CD4-positive, CD25-positive, alpha-beta regulatory T cell (primary cell): ENCODE results near the gene RAB20. TPM values are rescaled to one million over a fixed set of nuclear protein-coding genes. Genes with fewer than 3 reads are reported as not detected.
"Not testable (repeated sequence)": the region's sequence is repeated elsewhere in the genome, so short reads cannot be mapped to it uniquely, and the experiment has no call there.

Experiments
- ATAC-seq, 2 donors: fragments of 150-1000 bp; cut with Tn5 transposase; one replicate each; pipeline ENCODE4 v1.10.0; 2021; ENCODE audit warnings: low read depth in 2 of 2, moderate number of reproducible peaks in 2 of 2, moderate library complexity in 1 of 2
- DNase-seq, 3 donors: peaks; one replicate each; pipeline versions ENCODE4 v3.0.0 to v3.0.0-alpha.2; 2012 to 2022; ENCODE audit warnings: mixed read lengths in 1 of 3
- H3K27ac ChIP-seq: one replicate; pipeline ENCODE4 v1.7.0; 2013; ENCODE audit warnings: mild to moderate bottlenecking, low read length; ENCODE audit not compliant: insufficient read depth, poor library complexity, severe bottlenecking
- H3K27me3 ChIP-seq: one replicate; pipeline ENCODE4 v1.7.0; 2013; ENCODE audit warnings: low read length; ENCODE audit not compliant: control insufficient read depth, insufficient read depth
- H3K36me3 ChIP-seq: one replicate; pipeline ENCODE4 v1.7.0; 2013; ENCODE audit warnings: mild to moderate bottlenecking, low read length, moderate library complexity; ENCODE audit not compliant: control insufficient read depth, insufficient read depth
- H3K4me1 ChIP-seq: 2 replicates; pipeline ENCODE4 v1.7.0; 2013; ENCODE audit warnings: mild to moderate bottlenecking, low read length; ENCODE audit not compliant: insufficient read depth, control insufficient read depth, poor library complexity, severe bottlenecking
- H3K4me3 ChIP-seq: one replicate; pipeline ENCODE4 v1.7.0; 2013; ENCODE audit warnings: low read depth, mild to moderate bottlenecking, low read length, moderate library complexity
- H3K9me3 ChIP-seq, 2 experiments: 1 replicate in 1 of 2; 2 replicates in 1 of 2; pipeline ENCODE4 v1.7.0; 2013; ENCODE audit warnings: low read length in 2 of 2, mild to moderate bottlenecking in 1 of 2, moderate library complexity in 1 of 2; ENCODE audit not compliant: control insufficient read depth in 2 of 2
- H3K27ac Mint-ChIP-seq, 3 donors: one replicate each; pipeline ENCODE4 v1.8.0; 2020 to 2022; ENCODE audit warnings: mild to moderate bottlenecking in 3 of 3, mixed read lengths in 3 of 3, moderate library complexity in 2 of 3
- H3K27me3 Mint-ChIP-seq: one replicate; pipeline ENCODE4 v1.8.0; 2022; ENCODE audit warnings: mild to moderate bottlenecking, mixed read lengths
- H3K36me3 Mint-ChIP-seq: one replicate; pipeline ENCODE4 v1.8.0; 2020; ENCODE audit warnings: mixed read lengths
- H3K4me1 Mint-ChIP-seq, 4 donors: one replicate each; pipeline ENCODE4 v1.8.0; 2020 to 2022; ENCODE audit warnings: mixed read lengths in 4 of 4, mild to moderate bottlenecking in 1 of 4
- H3K4me3 Mint-ChIP-seq, 4 donors: one replicate each; pipeline ENCODE4 v1.8.0; 2020 to 2022; ENCODE audit warnings: mild to moderate bottlenecking in 4 of 4, mixed read lengths in 4 of 4, moderate library complexity in 3 of 4
- H3K9me3 Mint-ChIP-seq, 7 donors: one replicate each; pipeline ENCODE4 v1.8.0; 2020 to 2022; ENCODE audit warnings: mixed read lengths in 7 of 7, mild to moderate bottlenecking in 3 of 7, moderate library complexity in 2 of 7
- polyA plus RNA-seq, 4 donors: library from polyadenylated mRNA; unstranded; fragments of 300-500 nt; fragmentation: Illumina TruSeq; gene quantifications; one replicate each; pipeline ENCODE4 v1.2.3, GENCODE V29; 2021
- total RNA-seq: library from RNA; stranded (reverse); gene quantifications from one replicate; pipeline ENCODE4 v1.2.3, GENCODE V29; 2022

RAB20 gene
- total and polyA plus RNA-seq, 5 donors from 2014 or later: 1.2 to 4.7 (median 2.4) TPM; not detected in 1

DNA sequence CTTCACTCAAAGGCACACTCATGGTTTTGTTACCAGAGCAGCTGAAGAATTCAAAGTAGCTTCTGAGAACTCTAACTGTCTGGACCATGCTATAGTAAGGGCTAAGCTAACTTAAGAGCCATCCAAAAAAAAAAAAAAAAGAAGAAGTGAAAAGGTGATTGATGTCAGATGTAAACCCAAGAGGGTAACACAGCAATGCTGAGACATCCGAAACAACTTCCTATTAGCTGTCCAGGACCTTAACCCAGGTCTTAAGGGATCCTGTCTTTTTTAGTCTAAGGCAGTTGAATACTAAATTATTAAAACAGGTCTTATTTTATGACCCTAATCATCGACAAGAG lies 11.2 kb upstream of the RAB20 start:
- Mint-ChIP-seq H3K36me3 (no peaks in the 10 kb centered on the region), H3K4me1 (peaks cover 0 to 7% (median 3%) of the 10 kb centered on the region in 4 donors), H3K27ac (no peak overlapping the region), H3K4me3 (no peak overlapping the region), H3K9me3 (peaks cover 0 to 2% (median 0%) of the 10 kb centered on the region in 7 donors), H3K27me3 (peaks cover 46% of the 10 kb centered on the region)
- peaks cover 3% of the 10 kb centered on the region for H3K27me3 ChIP-seq
- DNase-seq (no peak), ATAC-seq (no peak)
- H3K36me3 ChIP-seq: no peaks in the 10 kb centered on the region
- no peak overlapping the region for H3K27ac ChIP-seq
- H3K4me3 ChIP-seq: no peak overlapping the region
- no peaks in the 10 kb centered on the region for H3K4me1 ChIP-seq
- H3K9me3 ChIP-seq: no peaks in the 10 kb centered on the region

DNA sequence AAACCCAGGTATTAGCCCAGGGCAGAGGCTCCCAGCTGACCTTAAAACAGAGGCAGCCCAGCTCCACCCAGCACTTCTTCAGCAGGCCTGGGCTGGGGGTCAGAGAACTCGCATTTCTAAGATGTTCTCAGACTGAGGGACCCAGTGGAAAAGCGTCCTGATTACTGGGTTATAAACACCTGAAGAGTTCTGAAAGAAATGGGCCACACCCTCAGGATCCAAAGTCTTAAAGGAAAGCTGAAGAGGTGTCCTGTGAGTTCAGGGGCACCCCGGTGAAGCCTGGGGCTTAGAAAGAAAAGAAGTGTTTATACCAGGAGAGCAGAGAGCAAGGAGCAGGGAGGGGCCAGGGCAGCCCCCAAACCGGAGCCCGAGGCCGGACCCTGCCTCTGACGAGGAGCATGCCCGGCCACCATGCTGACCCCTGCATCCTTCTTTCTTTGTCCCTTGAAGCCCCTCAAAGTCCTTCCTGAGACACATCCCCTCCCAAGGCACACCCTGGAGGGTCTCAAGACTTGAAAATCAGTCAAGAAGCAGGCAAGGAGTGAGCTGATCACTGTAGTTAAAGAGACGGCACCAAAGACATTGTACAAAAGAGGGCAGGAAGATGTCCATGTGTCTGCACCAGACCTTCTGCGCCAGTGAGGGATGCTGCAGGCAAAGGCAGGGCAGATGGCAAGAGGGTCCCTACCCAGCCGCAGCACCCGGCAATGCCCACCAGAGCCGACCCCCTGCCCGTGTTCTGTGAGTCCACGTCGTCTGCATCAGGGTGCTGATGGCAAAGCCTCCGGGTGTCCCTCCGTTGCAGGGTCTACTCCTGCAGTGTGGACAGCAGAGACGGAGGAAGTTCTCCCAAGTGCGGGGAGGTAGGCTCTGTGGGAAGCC lies 10.6 kb upstream of the RAB20 start:
- peaks cover 0 to 2% (median 0%) of the 10 kb centered on the region in 7 donors for H3K9me3 Mint-ChIP-seq
- no peak overlapping the region for H3K4me3 Mint-ChIP-seq
- H3K4me1 Mint-ChIP-seq: peaks cover 0 to 7% (median 3%) of the 10 kb centered on the region in 4 donors
- Histone ChIP-seq H3K36me3 (no peaks in the 10 kb centered on the region), H3K4me3 (no peak overlapping the region), H3K9me3 (no peaks in the 10 kb centered on the region), H3K27ac (no peak overlapping the region), H3K4me1 (no peaks in the 10 kb centered on the region), H3K27me3 (peaks cover 3% of the 10 kb centered on the region)
- no peaks in the 10 kb centered on the region for H3K36me3 Mint-ChIP-seq
- ATAC-seq (no peak), DNase-seq (no peak)
- H3K27me3 Mint-ChIP-seq: peaks cover 43% of the 10 kb centered on the region
- no peak overlapping the region for H3K27ac Mint-ChIP-seq

GRCh38 chr13:110570886-110571285 lies 9.4 kb upstream of the RAB20 start:
- peaks cover 3% of the 10 kb centered on the region for H3K27me3 ChIP-seq
- ATAC-seq: no peak
- no peak overlapping the region for H3K4me3 ChIP-seq
- H3K36me3 ChIP-seq: no peaks in the 10 kb centered on the region
- no peaks in the 10 kb centered on the region for H3K9me3 ChIP-seq
- H3K4me1 ChIP-seq: no peaks in the 10 kb centered on the region
- Mint-ChIP-seq H3K27me3 (peaks cover 43% of the 10 kb centered on the region), H3K4me3 (no peak overlapping the region), H3K36me3 (no peaks in the 10 kb centered on the region), H3K27ac (no peak overlapping the region), H3K9me3 (peaks cover 0 to 2% (median 0%) of the 10 kb centered on the region in 7 donors), H3K4me1 (peaks cover 0 to 6% (median 2%) of the 10 kb centered on the region in 4 donors)
- no peak for DNase-seq
- no peak overlapping the region for H3K27ac ChIP-seq

GRCh38 chr13:110569962-110570361 lies 8.4 kb upstream of the RAB20 start:
- H3K27ac ChIP-seq, H3K36me3 Mint-ChIP-seq, H3K9me3 Mint-ChIP-seq, H3K36me3 ChIP-seq, ATAC-seq, DNase-seq, H3K27ac Mint-ChIP-seq, H3K4me3 ChIP-seq, H3K4me1 ChIP-seq, H3K27me3 ChIP-seq, H3K9me3 ChIP-seq, H3K4me1 Mint-ChIP-seq, H3K4me3 Mint-ChIP-seq: not testable (repeated sequence)
- H3K27me3 Mint-ChIP-seq: peaks cover 42% of the 10 kb centered on the region

DNA sequence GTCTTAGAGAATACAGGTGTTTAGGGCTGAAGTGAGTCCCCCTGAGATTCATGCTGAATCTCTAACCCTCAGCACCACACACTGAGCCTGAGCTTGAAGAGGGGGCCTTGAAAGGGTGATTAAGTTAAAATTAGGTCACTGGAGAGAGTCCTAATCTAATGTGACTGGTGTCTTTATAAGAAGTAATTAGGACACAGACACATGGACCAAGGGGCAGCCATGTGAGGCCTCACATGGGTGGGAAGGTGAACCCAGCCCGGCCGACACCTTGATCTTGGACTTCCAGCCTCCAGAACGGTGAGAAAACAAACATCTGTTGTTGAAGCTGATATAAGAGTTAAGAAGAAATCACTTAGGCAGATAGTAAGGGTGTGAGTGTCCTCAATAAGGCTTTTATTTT lies 7.1 kb upstream of the RAB20 start:
- no peak for ATAC-seq
- Histone ChIP-seq H3K4me1 (no peaks in the 10 kb centered on the region), H3K27ac (no peak overlapping the region), H3K27me3 (peaks cover 8% of the 10 kb centered on the region), H3K4me3 (no peak overlapping the region), H3K36me3 (no peaks in the 10 kb centered on the region), H3K9me3 (no peaks in the 10 kb centered on the region)
- no peak overlapping the region for H3K27ac Mint-ChIP-seq
- DNase-seq: no peak
- H3K9me3 Mint-ChIP-seq: peaks cover 0 to 2% (median 0%) of the 10 kb centered on the region in 7 donors
- peaks cover 0 to 3% (median under 1%) of the 10 kb centered on the region in 4 donors for H3K4me1 Mint-ChIP-seq
- H3K4me3 Mint-ChIP-seq: peak overlapping the region in 1 of 4 donors; percentile 15
- H3K27me3 Mint-ChIP-seq: peaks cover 44% of the 10 kb centered on the region
- no peaks in the 10 kb centered on the region for H3K36me3 Mint-ChIP-seq

GRCh38 chr13:110566171-110566570 lies 4.6 kb upstream of the RAB20 start:
- Histone ChIP-seq H3K4me1 (peaks cover 12% of the 10 kb centered on the region), H3K9me3 (no peaks in the 10 kb centered on the region), H3K4me3 (no peak overlapping the region), H3K27me3 (peaks cover 5% of the 10 kb centered on the region), H3K36me3 (no peaks in the 10 kb centered on the region), H3K27ac (no peak overlapping the region)
- DNase-seq (no peak), ATAC-seq (no peak)
- Mint-ChIP-seq H3K36me3 (no peaks in the 10 kb centered on the region), H3K27me3 (peaks cover 56% of the 10 kb centered on the region), H3K9me3 (peaks cover 0 to 2% (median 0%) of the 10 kb centered on the region in 7 donors), H3K27ac (no peak overlapping the region), H3K4me3 (no peak overlapping the region), H3K4me1 (peaks cover 0 to 15% (median 8%) of the 10 kb centered on the region in 4 donors)

DNA sequence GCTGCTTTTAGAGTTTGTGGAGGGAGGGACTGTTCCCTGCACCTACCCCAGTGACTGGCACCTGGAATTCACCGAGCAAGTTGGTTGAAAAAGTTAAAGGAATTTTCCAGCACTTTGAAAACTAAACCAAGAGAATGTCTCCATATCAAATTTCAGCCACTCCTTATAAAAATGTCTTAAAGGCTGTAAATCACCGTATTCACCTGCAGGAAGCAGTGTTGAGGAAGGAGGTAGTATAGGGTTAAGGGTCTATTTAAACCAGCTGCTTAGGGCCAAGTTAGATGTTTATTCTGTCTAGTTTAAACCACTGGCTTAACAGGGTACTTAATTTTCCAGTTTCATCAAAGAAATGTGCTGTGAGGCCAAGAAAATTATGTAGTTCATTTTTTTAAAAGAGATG lies 3.8 kb upstream of the RAB20 start:
- H3K9me3 ChIP-seq: no peaks in the 10 kb centered on the region
- ATAC-seq (no peak), DNase-seq (no peak)
- H3K4me3 Mint-ChIP-seq: no peak overlapping the region
- no peaks in the 10 kb centered on the region for H3K36me3 ChIP-seq
- H3K9me3 Mint-ChIP-seq: peaks cover 0 to 2% (median 0%) of the 10 kb centered on the region in 7 donors
- H3K27me3 ChIP-seq: peaks cover 9% of the 10 kb centered on the region
- no peaks in the 10 kb centered on the region for H3K36me3 Mint-ChIP-seq
- H3K4me1 Mint-ChIP-seq: peaks cover 0 to 21% (median 15%) of the 10 kb centered on the region in 4 donors
- no peak overlapping the region for H3K4me3 ChIP-seq
- H3K27ac Mint-ChIP-seq: no peak overlapping the region
- H3K27me3 Mint-ChIP-seq: peaks cover 58% of the 10 kb centered on the region
- peaks cover 18% of the 10 kb centered on the region for H3K4me1 ChIP-seq
- no peak overlapping the region for H3K27ac ChIP-seq
